Thyroid gland (tissue), 4 donors: ENCODE results near the gene PNPLA6. TPM values are rescaled to one million over a fixed set of nuclear protein-coding genes. Genes with fewer than 3 reads are reported as not detected.
"Not testable (repeated sequence)": the region's sequence is repeated elsewhere in the genome, so short reads cannot be mapped to it uniquely, and the experiment has no call there.

Experiments
- DNase-seq, 2 donors: peaks; one replicate each; pipeline ENCODE4 v3.0.0-alpha.2; 2019
- H3K27ac ChIP-seq, 3 donors: fragments of 200-600 bp; sonication (generic); 1 replicate in 2 of 3; 2 replicates in 1 of 3; pipeline ENCODE4 v1.5.1; 2016 to 2019; ENCODE audit warnings: mild to moderate bottlenecking in 1 of 3, moderate library complexity in 1 of 3
- H3K27me3 ChIP-seq: fragments of 200-600 bp; sonication (generic); one replicate; pipeline ENCODE4 v1.5.1; 2019
- H3K36me3 ChIP-seq, 2 donors: fragments of 200-600 bp; sonication (generic); one replicate each; pipeline ENCODE4 v1.5.1; 2016 to 2019
- H3K4me1 ChIP-seq, 2 donors: fragments of 200-600 bp; sonication (generic); one replicate each; pipeline ENCODE4 v1.5.1; 2017 to 2019
- H3K4me3 ChIP-seq, 3 donors: fragments of 200-600 bp; sonication (generic); replicated peaks in 1 of 3; 1 replicate in 2 of 3; 2 replicates in 1 of 3; pipeline ENCODE4 v1.5.1; 2016; ENCODE audit warnings: mild to moderate bottlenecking in 1 of 3
- H3K9me3 ChIP-seq: fragments of 200-600 bp; sonication (generic); one replicate; pipeline ENCODE4 v1.5.1; 2017
- POLR2A ChIP-seq, 2 donors: fragments of 450-650 bp; IDR thresholded peaks; one replicate each; pipeline ENCODE4 v1.6.1; 2017; ENCODE audit warnings: antibody characterized with exemption in 2 of 2, mild to moderate bottlenecking in 2 of 2, moderate library complexity in 1 of 2
- WGBS, 2 donors: methylation state at CpG; one replicate each; pipeline ENCODE4 v1.1.5; 2017; 5-methylcytosine and 5-hydroxymethylcytosine counted together
- intact Hi-C: fragments of 100-400 bp; cut with DNase I; formaldehyde crosslinking; loops from one replicate; pipeline ENCODE4 v1.15.1; 2023
- total RNA-seq, 4 donors: library from RNA; depleted of rRNA; stranded (reverse); fragments of >200 nt; gene quantifications; one replicate each; pipeline ENCODE4 v1.2.3, GENCODE V29; 2016
- TF ChIP-seq, protein P1 (sequence below), 6 experiments: fragments of 200-600 bp in 3 of 6; fragments of 450-650 bp in 3 of 6; sonication (generic) in 3 of 6; IDR thresholded peaks; one replicate each; pipeline ENCODE4 v1.5.1; 2016 to 2019; ENCODE audit warnings: antibody characterized with exemption in 6 of 6, mild to moderate bottlenecking in 2 of 6, inconsistent platforms in 1 of 6, moderate library complexity in 1 of 6

The PNPLA6 gene
- total RNA-seq, 4 donors from 2014 or later = 53.2 to 93.9 (median 84.1) TPM

DNA sequence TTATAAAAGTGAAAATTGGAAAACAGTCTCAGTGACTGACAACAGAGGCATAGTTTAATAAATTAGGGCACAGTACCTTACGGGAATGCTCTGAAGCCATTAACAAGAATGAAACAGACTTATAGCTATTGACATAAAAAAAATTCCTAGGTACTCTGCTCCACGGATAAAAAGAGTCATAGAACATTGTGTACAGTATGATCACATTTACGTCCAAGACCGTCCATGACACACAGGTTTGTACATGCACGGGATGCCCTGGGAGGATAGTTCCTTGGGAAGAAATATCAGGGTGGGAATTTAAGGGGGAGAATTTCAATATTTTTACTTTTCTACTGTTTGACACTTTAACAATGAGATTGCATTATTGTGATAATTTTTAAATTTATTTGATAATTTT, 35.2 kb downstream of the PNPLA6 start:
- intact Hi-C loops = no loop called here
- H3K27ac ChIP-seq = no peak overlapping the region
- H3K27me3 ChIP-seq = no peaks in the 10 kb centered on the region
- H3K4me1 ChIP-seq = no peaks in the 10 kb centered on the region
- WGBS, 2 donors = 86 to 88% methylated on average over 5 of the region's 5 CpGs
- TF ChIP-seq, protein P1, sequence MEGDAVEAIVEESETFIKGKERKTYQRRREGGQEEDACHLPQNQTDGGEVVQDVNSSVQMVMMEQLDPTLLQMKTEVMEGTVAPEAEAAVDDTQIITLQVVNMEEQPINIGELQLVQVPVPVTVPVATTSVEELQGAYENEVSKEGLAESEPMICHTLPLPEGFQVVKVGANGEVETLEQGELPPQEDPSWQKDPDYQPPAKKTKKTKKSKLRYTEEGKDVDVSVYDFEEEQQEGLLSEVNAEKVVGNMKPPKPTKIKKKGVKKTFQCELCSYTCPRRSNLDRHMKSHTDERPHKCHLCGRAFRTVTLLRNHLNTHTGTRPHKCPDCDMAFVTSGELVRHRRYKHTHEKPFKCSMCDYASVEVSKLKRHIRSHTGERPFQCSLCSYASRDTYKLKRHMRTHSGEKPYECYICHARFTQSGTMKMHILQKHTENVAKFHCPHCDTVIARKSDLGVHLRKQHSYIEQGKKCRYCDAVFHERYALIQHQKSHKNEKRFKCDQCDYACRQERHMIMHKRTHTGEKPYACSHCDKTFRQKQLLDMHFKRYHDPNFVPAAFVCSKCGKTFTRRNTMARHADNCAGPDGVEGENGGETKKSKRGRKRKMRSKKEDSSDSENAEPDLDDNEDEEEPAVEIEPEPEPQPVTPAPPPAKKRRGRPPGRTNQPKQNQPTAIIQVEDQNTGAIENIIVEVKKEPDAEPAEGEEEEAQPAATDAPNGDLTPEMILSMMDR (IDR thresholded peaks at IDR 0.05) = no peak
- no peak for TF ChIP-seq POLR2A (IDR thresholded peaks at IDR 0.05)
- DNase-seq = no peak
- H3K36me3 ChIP-seq = no peaks in the 10 kb centered on the region
- H3K9me3 ChIP-seq = no peaks in the 10 kb centered on the region
- no peak overlapping the region for H3K4me3 ChIP-seq

DNA sequence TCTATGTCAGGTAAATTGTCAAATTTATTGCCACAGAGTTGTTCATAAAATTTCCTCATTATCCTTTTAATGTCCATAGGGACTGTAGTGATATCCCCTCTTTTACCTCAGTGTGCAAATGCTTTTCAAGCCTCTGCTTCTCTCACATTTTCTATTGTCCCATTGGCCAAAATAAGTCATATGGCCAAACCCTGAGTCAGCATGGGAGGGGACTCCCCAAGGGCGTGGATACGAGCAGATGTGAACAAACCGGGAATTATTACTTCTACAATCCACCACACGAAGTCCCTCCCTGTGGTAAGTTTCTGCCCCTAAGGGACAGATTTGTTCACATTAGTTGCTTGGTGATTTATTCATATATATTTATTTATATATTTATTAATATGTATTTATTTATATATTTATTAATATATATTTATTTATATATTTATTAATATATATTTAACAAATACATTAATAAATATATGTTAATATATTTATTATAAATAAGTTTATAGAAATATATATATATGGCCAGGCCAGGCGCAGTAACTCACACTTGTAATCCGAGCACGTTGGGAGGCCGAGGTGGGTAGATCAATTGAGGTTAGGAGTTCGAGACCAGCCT, 40.0 kb downstream of the PNPLA6 start:
- Histone ChIP-seq H3K27ac (no peak overlapping the region), H3K4me1 (no peaks in the 10 kb centered on the region), H3K9me3 (no peaks in the 10 kb centered on the region), H3K36me3 (no peaks in the 10 kb centered on the region), H3K4me3 (no peak overlapping the region), H3K27me3 (no peaks in the 10 kb centered on the region)
- intact Hi-C loops = no loop called here
- no peak for TF ChIP-seq POLR2A (IDR thresholded peaks at IDR 0.05)
- TF ChIP-seq, protein P1 (IDR thresholded peaks at IDR 0.05) = no peak
- 81% methylated on average over 9 of the region's 9 CpGs for WGBS, 2 donors
- no peak for DNase-seq

DNA sequence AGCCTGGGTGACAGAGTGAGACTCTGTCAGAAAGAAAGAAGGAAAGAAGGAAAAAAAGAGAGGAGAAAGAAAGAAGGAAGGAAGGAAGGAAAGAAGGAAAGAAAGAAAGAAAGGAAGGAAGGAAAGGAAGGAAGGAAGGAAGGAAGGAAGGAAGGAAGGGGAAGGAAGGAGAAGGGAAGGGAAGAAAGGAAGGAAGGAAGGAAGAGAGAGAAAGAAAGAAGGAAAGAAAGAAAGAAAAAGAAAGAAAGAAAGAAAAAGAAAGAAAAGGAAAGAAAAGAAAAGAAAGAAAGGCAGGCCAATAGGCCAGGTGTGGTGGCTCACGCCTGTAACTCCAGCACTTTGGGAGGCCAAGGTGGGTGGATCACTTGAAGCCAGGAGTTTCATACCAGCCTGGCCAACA, 41.9 kb downstream of the PNPLA6 start:
- intact Hi-C loops, H3K27me3 ChIP-seq: not testable (repeated sequence)

DNA sequence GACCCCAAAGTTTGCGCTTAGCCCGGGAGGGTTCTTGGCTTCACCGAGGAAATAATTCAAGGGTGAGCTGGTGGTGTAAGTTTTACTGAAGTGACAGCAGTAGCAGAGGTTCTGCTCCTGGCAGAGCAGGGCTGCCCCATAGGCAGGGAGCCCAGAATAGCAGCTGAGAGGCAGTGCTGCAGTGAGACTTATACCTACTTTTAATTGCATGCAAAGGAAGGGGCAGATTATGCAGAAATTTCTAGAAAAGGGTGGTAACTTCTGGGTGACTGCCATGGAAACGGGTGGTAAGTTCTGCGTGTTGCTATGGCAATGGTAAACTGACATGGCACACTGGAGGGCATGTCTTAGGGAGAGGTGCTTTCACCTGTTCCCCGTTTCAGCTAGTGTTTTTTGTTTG, 42.6 kb downstream of the PNPLA6 start:
- Histone ChIP-seq H3K4me1 (no peaks in the 10 kb centered on the region), H3K4me3 (no peak overlapping the region), H3K36me3 (no peaks in the 10 kb centered on the region), H3K9me3 (no peaks in the 10 kb centered on the region), H3K27ac (no peak overlapping the region), H3K27me3 (no peaks in the 10 kb centered on the region)
- TF ChIP-seq, protein P1 (IDR thresholded peaks at IDR 0.05) = no peak
- TF ChIP-seq POLR2A (IDR thresholded peaks at IDR 0.05) = no peak
- DNase-seq = no peak
- intact Hi-C loops = no loop called here
- 66 to 69% methylated on average over 6 of the region's 6 CpGs for WGBS, 2 donors

More for the DNA sequence above, 41.9 kb downstream of the PNPLA6 start:
- not testable (repeated sequence) for DNase-seq, H3K4me1 ChIP-seq, H3K36me3 ChIP-seq, H3K4me3 ChIP-seq, H3K27ac ChIP-seq, H3K9me3 ChIP-seq
- WGBS, 2 donors = 90 to 100% methylated on average over 1 of the region's 1 CpG

DNA sequence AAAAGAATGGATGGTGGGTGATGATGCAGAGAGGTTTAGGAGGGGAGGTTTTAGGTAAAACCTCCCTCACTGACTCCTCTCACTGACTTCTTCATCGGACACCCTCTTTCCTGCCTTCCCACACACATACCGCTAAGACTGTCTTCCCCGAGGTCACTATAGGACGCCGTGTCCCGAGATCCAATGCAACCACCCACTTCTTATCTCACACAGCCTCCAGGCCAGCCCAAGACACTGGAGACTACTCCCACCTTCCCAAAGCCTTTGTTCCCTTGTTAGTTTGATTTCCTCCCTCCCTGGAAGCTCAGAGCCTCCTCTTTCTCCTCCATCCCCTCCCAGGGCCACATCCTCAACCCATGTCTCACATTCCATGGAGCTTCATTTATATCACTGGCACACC, 43.7 kb downstream of the PNPLA6 start:
- Histone ChIP-seq H3K36me3 (no peaks in the 10 kb centered on the region), H3K27me3 (no peaks in the 10 kb centered on the region), H3K4me3 (no peak overlapping the region), H3K9me3 (no peaks in the 10 kb centered on the region), H3K27ac (no peak overlapping the region), H3K4me1 (no peaks in the 10 kb centered on the region)
- intact Hi-C loops = no loop called here
- TF ChIP-seq POLR2A (IDR thresholded peaks at IDR 0.05) = no peak
- TF ChIP-seq, protein P1 (IDR thresholded peaks at IDR 0.05) = no peak
- DNase-seq = no peak
- WGBS, 2 donors = 66 to 69% methylated on average over 6 of the region's 6 CpGs
